Measurements from ENCODE around the gene P4HB. TPM values are rescaled to one million over a fixed set of nuclear protein-coding genes. Genes with fewer than 3 reads are reported as not detected.
A peak's percentile ranks its signal among the peaks of the same experiment; 100 is the strongest.

Gene P4HB
- total RNA-seq, 1 experiment from 2014 or later, result 958 TPM

DNA sequence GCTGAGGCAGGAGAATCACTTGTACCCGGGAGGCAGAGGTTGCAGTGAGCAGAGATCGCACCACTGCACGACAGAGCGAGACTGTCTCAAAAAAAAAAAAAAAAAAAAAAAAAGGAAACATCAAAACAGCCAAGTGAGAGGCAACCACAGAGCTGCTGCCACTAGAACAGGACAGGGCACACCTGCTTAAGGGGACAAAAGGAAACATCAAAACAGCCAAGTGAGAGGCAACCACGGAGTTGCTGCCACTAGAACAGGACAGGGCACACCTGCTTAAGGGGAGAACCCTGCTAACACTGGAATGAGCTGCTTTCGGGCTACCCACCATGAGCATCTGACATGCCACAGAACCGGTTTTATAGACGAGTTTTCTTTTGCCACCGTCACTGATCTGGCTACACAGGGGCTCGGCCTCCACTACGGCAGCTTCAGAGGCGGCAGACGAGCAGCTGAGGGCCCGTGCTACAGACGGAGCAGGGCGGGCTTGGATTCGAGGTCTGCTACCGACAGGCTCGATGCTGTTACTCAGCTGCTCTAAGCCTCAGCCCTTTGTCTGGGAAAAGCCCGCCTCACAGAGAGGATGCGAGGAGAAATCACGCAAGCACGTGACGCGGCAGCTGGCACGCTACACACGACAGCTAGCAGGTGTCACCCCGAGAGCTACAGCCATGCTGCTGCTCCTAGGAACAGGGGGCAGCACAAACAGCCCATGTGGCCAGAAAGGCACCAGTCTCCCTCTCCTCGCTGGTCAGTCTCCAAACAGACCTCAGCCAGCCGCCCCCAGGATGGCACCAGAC lies 2.0 kb downstream of the P4HB start:
- H3K4me1 ChIP-seq, result peaks cover 17% of the 10 kb centered on the region
- TF ChIP-seq CTCF (IDR thresholded peaks at IDR 0.05; ENCODE audit: insufficient read depth in 1 of 2, low read depth in 1 of 2, low read length in 1 of 2, severe bottlenecking in 1 of 2, unreplicated experiment in 1 of 2), result no peak
- H3K27me3 Mint-ChIP-seq (ENCODE audit: insufficient read depth, unreplicated experiment), result no peaks in the 10 kb centered on the region
- DNase-seq, result no peak
- peak overlapping the region; percentile 84 for H3K4me3 ChIP-seq (ENCODE audit: low read depth, low read length)
- ChIA-PET CTCF (interaction anchor here (0.5 to 1.2 kb wide), 2 partner anchors 37 to 189 kb away, joined by 3 to 4 read pairs; no protein-coding TSS in a partner anchor), POLR2A (interaction anchor here (0.8 kb wide), 1 partner anchor 25 kb away, joined by 8 read pairs; the partner anchor contains the start of gene MCRIP1)
- H3K27me3 ChIP-seq (replicated peaks; ENCODE audit: control insufficient read depth, insufficient read depth, low read length), result no peaks in the 10 kb centered on the region
- peaks cover 16% of the 10 kb centered on the region for H3K4me1 Mint-ChIP-seq (ENCODE audit: low read depth, unreplicated experiment)
- intact Hi-C loops (cut with micrococcal nuclease; ENCODE audit: unreplicated experiment), result no loop called here
- peaks cover 8% of the 10 kb centered on the region for H3K36me3 ChIP-seq (ENCODE audit: control insufficient read depth, insufficient read depth, low read length)
- H3K9me3 Mint-ChIP-seq (ENCODE audit: unreplicated experiment), result no peaks in the 10 kb centered on the region
- H3K4me3 Mint-ChIP-seq (ENCODE audit: unreplicated experiment), result peak overlapping the region; percentile 89
- no peaks in the 10 kb centered on the region for H3K9me3 ChIP-seq
- H3K27ac Mint-ChIP-seq (ENCODE audit: unreplicated experiment), result peak overlapping the region; percentile 94
- no TSS peak for BruUV-seq (replicated peaks)
- H3K36me3 Mint-ChIP-seq (ENCODE audit: insufficient read depth, unreplicated experiment), result peaks cover 98% of the 10 kb centered on the region

DNA sequence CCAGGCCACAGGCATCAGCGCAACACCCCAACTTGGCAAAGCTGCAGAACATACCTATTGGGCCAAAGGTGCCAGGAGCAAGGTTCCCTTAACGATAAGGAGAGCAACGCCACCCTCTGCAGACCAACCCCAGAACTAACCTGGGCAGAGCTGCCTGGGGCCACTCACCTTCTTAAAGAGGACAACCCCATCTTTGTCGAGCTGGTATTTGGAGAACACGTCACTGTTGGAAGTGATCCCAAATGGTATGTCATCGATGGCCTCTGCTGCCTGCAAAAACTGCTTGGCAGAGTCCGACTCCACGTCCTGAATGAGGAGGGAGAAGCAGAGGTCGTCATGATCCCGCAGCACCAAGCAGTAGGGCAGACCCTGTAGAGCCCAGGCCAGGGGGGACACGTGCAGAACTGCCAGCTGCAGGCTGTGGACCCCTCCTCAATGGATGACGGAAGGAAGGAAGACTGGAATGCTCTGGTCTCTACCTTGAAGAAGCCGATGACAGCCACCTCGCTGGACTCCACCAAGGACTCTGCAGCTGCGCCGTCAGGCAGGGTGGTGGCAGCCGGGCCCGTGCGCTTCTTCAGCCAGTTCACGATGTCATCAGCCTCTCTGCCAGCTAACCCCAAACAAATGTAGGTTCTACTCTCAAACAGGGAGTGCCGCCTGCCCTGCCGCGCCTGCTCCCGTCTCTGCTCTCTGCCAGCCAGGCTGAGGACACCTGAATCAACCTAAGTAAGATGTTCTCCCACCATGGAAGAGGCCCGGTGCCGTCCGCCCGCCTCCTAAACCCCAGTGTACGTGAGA lies 5.2 kb downstream of the P4HB start:
- peaks cover 10% of the 10 kb centered on the region for H3K4me1 ChIP-seq
- H3K9me3 ChIP-seq, result no peaks in the 10 kb centered on the region
- BruUV-seq (replicated peaks), result no TSS peak
- ChIA-PET POLR2A (interaction anchor here (0.6 to 0.7 kb wide), 4 partner anchors 30 to 299 kb away, joined by 3 to 6 read pairs (median 4); partner anchors contain the start of gene PCYT2), CTCF (interaction anchor here (0.8 kb wide), 2 partner anchors 48 to 119 kb away, joined by 3 to 6 read pairs; no protein-coding TSS in a partner anchor)
- H3K4me1 Mint-ChIP-seq (ENCODE audit: low read depth, unreplicated experiment), result peaks cover 7% of the 10 kb centered on the region
- H3K4me3 ChIP-seq (ENCODE audit: low read depth, low read length), result no peak overlapping the region
- H3K36me3 Mint-ChIP-seq (ENCODE audit: insufficient read depth, unreplicated experiment), result peaks cover 100% of the 10 kb centered on the region
- no peak overlapping the region for H3K27ac Mint-ChIP-seq (ENCODE audit: unreplicated experiment)
- no peak overlapping the region for H3K4me3 Mint-ChIP-seq (ENCODE audit: unreplicated experiment)
- TF ChIP-seq CTCF (IDR thresholded peaks at IDR 0.05; ENCODE audit: insufficient read depth in 1 of 2, low read depth in 1 of 2, low read length in 1 of 2, severe bottlenecking in 1 of 2, unreplicated experiment in 1 of 2), result peak in 1 of 2 experiments; percentile 33
- no peaks in the 10 kb centered on the region for H3K27me3 ChIP-seq (replicated peaks; ENCODE audit: control insufficient read depth, insufficient read depth, low read length)
- H3K27me3 Mint-ChIP-seq (ENCODE audit: insufficient read depth, unreplicated experiment), result no peaks in the 10 kb centered on the region
- H3K36me3 ChIP-seq (ENCODE audit: control insufficient read depth, insufficient read depth, low read length), result peaks cover 11% of the 10 kb centered on the region
- H3K9me3 Mint-ChIP-seq (ENCODE audit: unreplicated experiment), result no peaks in the 10 kb centered on the region
- no peak for DNase-seq
- intact Hi-C loops (cut with micrococcal nuclease; ENCODE audit: unreplicated experiment), result no loop called here

DNA sequence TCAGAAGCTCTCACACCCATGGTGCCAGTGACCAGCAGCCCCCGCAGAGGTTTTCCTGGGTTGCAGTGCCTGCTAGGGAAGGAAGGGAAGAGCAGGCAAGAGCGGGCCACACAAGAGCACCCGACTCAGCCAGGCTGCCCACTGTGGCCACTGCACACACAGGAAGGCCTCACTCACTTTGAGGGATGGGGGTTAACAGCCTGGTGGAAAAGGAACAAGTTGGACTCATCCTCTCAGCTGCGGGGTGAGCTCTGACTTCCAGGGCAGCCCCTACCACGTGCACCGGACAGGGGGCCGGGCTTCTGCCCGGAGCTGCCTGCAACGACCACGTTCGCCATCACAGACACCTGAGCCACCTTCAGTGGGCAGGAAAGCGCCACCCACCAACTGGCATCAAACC lies 8.1 kb downstream of the P4HB start:
- TF ChIP-seq CTCF (IDR thresholded peaks at IDR 0.05; ENCODE audit: insufficient read depth in 1 of 2, low read depth in 1 of 2, low read length in 1 of 2, severe bottlenecking in 1 of 2, unreplicated experiment in 1 of 2), result no peak
- Mint-ChIP-seq H3K27ac (ENCODE audit: unreplicated experiment) (no peak overlapping the region), H3K4me1 (ENCODE audit: low read depth, unreplicated experiment) (no peaks in the 10 kb centered on the region), H3K27me3 (ENCODE audit: insufficient read depth, unreplicated experiment) (no peaks in the 10 kb centered on the region), H3K4me3 (ENCODE audit: unreplicated experiment) (no peak overlapping the region), H3K9me3 (ENCODE audit: unreplicated experiment) (no peaks in the 10 kb centered on the region), H3K36me3 (ENCODE audit: insufficient read depth, unreplicated experiment) (peaks cover 96% of the 10 kb centered on the region)
- POLR2A ChIA-PET, result no interaction called here
- intact Hi-C loops (cut with micrococcal nuclease; ENCODE audit: unreplicated experiment), result no loop called here
- CTCF ChIA-PET, result no interaction called here
- Histone ChIP-seq H3K27me3 (replicated peaks; ENCODE audit: control insufficient read depth, insufficient read depth, low read length) (no peaks in the 10 kb centered on the region), H3K4me3 (ENCODE audit: low read depth, low read length) (no peak overlapping the region), H3K4me1 (no peaks in the 10 kb centered on the region), H3K9me3 (no peaks in the 10 kb centered on the region), H3K36me3 (ENCODE audit: control insufficient read depth, insufficient read depth, low read length) (peaks cover 6% of the 10 kb centered on the region)
- DNase-seq, result no peak
- BruUV-seq (replicated peaks), result no TSS peak

All from Caco-2 (cell line).